CD4-positive, alpha-beta T cell (primary cell): Measurements from ENCODE around the gene ARHGEF25. TPM values are rescaled to one million over a fixed set of nuclear protein-coding genes. Genes with fewer than 3 reads are reported as not detected.
"Not testable (repeated sequence)": the region's sequence is repeated elsewhere in the genome, so short reads cannot be mapped to it uniquely, and the experiment has no call there.

Source experiments
- ATAC-seq: fragments of 200-7000 bp; cut with Tn5 transposase; one replicate; pipeline ENCODE4 v1.10.0; 2022; ENCODE audit warnings: mild to moderate bottlenecking; ENCODE audit not compliant: poor library complexity
- CTCF ChIA-PET: fragments of 350-600 bp; sonication (Branson Sonifier 250); formaldehyde crosslinking; loops from one replicate; lab custom pipeline; 2021; ENCODE audit warnings: antibody characterized with exemption, inconsistent platforms; lab: Charles Lee
- POLR2A ChIA-PET: fragments of 350-600 bp; sonication (Branson Sonifier 250); formaldehyde crosslinking; loops from one replicate; lab custom pipeline; 2021; ENCODE audit warnings: antibody characterized with exemption, inconsistent platforms; lab: Charles Lee
- DNase-seq, 14 experiments: peaks; one replicate each; pipeline ENCODE4 v3.0.0-alpha.2; 2013 to 2020; ENCODE audit warnings: mixed read lengths in 2 of 14
- H3K27ac ChIP-seq, 2 donors: one replicate each; pipeline versions ENCODE4 v1.5.1 to v1.7.0; 2013; ENCODE audit warnings: low read length in 2 of 2, low read depth in 1 of 2, mild to moderate bottlenecking in 1 of 2
- H3K27me3 ChIP-seq, 2 experiments: 1 replicate in 1 of 2; 2 replicates in 1 of 2; pipeline versions ENCODE4 v1.6.1 to v1.7.0; 2013; ENCODE audit warnings: low read length in 2 of 2, control low read depth in 1 of 2, mild to moderate bottlenecking in 1 of 2, moderate library complexity in 1 of 2; ENCODE audit not compliant: insufficient read depth in 2 of 2, control insufficient read depth in 1 of 2
- H3K36me3 ChIP-seq: one replicate; pipeline ENCODE4 v1.6.1; 2013; ENCODE audit warnings: low read length, control low read depth; ENCODE audit not compliant: insufficient read depth
- H3K4me1 ChIP-seq: one replicate; pipeline ENCODE4 v1.6.1; 2013; ENCODE audit warnings: low read length, control low read depth; ENCODE audit not compliant: insufficient read depth
- H3K4me3 ChIP-seq: one replicate; pipeline ENCODE4 v1.5.1; 2013; ENCODE audit warnings: mild to moderate bottlenecking, low read length, moderate library complexity
- H3K9me3 ChIP-seq, 2 experiments: 1 replicate in 1 of 2; 2 replicates in 1 of 2; pipeline versions ENCODE4 v1.6.1 to v1.7.0; 2013; ENCODE audit warnings: low read length in 2 of 2, mild to moderate bottlenecking in 2 of 2, control low read depth in 1 of 2, moderate library complexity in 1 of 2; ENCODE audit not compliant: control insufficient read depth in 1 of 2, insufficient read depth in 1 of 2
- H3K27ac Mint-ChIP-seq: one replicate; pipeline ENCODE4 v1.8.0; 2020; ENCODE audit warnings: mixed read lengths
- H3K27me3 Mint-ChIP-seq: one replicate; pipeline ENCODE4 v1.8.0; 2021; ENCODE audit warnings: mixed read lengths
- H3K36me3 Mint-ChIP-seq: one replicate; pipeline ENCODE4 v1.8.0; 2021; ENCODE audit warnings: low read depth, mixed read lengths
- H3K4me1 Mint-ChIP-seq: one replicate; pipeline ENCODE4 v1.8.0; 2021; ENCODE audit warnings: low read depth, mixed read lengths
- H3K4me3 Mint-ChIP-seq: one replicate; pipeline ENCODE4 v1.8.0; 2020; ENCODE audit warnings: mild to moderate bottlenecking, mixed read lengths
- H3K9me3 Mint-ChIP-seq: one replicate; pipeline ENCODE4 v1.8.0; 2020; ENCODE audit warnings: mixed read lengths
- intact Hi-C, 2 experiments: fragments of 100-400 bp; cut with DNase I in 1 of 2; cut with micrococcal nuclease in 1 of 2; formaldehyde crosslinking; loops; one replicate each; pipeline versions ENCODE4 v1.15.1 to v1.9.0; 2023 to 2025; cut with DNase I, micrococcal nuclease
- total RNA-seq, 174 experiments: library from RNA in 2 of 174; stranded (reverse) in 2 of 174; gene quantifications; one replicate each; pipeline ENCODE4 v1.2.3 and lab custom pipeline; 2021 to 2026
- TF ChIP-seq, protein P1 (sequence below): fragments of 200-600 bp; IDR thresholded peaks from one replicate; pipeline ENCODE4 v1.8.0; 2022; ENCODE audit warnings: antibody characterized with exemption, mild to moderate bottlenecking

The ARHGEF25 gene
- total RNA-seq, 2 experiments from 2014 or later, result 0.25 to 0.27 TPM

GRCh38 chr12:57655541-57656240 lies 44.5 kb downstream of the ARHGEF25 start:
- H3K4me1 Mint-ChIP-seq, result no peaks in the 10 kb centered on the region
- TF ChIP-seq, protein P1, sequence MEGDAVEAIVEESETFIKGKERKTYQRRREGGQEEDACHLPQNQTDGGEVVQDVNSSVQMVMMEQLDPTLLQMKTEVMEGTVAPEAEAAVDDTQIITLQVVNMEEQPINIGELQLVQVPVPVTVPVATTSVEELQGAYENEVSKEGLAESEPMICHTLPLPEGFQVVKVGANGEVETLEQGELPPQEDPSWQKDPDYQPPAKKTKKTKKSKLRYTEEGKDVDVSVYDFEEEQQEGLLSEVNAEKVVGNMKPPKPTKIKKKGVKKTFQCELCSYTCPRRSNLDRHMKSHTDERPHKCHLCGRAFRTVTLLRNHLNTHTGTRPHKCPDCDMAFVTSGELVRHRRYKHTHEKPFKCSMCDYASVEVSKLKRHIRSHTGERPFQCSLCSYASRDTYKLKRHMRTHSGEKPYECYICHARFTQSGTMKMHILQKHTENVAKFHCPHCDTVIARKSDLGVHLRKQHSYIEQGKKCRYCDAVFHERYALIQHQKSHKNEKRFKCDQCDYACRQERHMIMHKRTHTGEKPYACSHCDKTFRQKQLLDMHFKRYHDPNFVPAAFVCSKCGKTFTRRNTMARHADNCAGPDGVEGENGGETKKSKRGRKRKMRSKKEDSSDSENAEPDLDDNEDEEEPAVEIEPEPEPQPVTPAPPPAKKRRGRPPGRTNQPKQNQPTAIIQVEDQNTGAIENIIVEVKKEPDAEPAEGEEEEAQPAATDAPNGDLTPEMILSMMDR, result no peak
- Histone ChIP-seq H3K27ac (no peak overlapping the region), H3K27me3 (peaks cover 0 to 2% of the 10 kb centered on the region in 2 experiments), H3K9me3 (peaks cover 0 to 6% of the 10 kb centered on the region in 2 experiments), H3K4me3 (no peak overlapping the region), H3K4me1 (no peaks in the 10 kb centered on the region), H3K36me3 (no peaks in the 10 kb centered on the region)
- H3K36me3 Mint-ChIP-seq, result no peaks in the 10 kb centered on the region
- peaks cover 6% of the 10 kb centered on the region for H3K9me3 Mint-ChIP-seq
- H3K27me3 Mint-ChIP-seq, result no peaks in the 10 kb centered on the region
- H3K27ac Mint-ChIP-seq, result no peak overlapping the region
- POLR2A ChIA-PET, result no interaction called here
- CTCF ChIA-PET, result no interaction called here
- intact Hi-C loops, result no loop called here
- no peak for ATAC-seq
- no peak overlapping the region for H3K4me3 Mint-ChIP-seq
- no peak for DNase-seq

DNA sequence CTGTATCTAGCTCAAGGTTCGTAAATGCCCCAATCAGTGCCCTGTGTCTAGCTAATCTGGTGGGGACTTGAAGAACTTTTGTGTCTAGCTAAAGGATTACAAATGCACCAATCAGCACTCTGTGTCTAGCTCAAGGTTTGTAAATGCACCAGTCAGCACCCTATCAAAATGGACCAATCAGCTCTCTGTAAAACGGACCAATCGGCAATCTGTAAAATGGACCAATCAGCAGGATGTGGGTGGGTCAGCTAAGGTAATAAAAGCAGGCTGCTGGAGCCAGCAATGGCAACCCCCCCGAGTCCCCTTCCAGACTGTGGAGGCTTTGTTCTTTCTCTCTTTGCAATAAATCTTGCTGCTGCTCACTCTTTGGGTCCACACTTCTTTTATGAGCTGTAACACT lies 45.2 kb downstream of the ARHGEF25 start:
- H3K36me3 ChIP-seq, H3K4me1 Mint-ChIP-seq, CTCF ChIA-PET, ATAC-seq, H3K9me3 Mint-ChIP-seq, H3K9me3 ChIP-seq, H3K27ac Mint-ChIP-seq, H3K27me3 Mint-ChIP-seq, H3K4me3 ChIP-seq, H3K27me3 ChIP-seq, POLR2A ChIA-PET, H3K4me3 Mint-ChIP-seq, intact Hi-C loops, H3K27ac ChIP-seq, H3K36me3 Mint-ChIP-seq, DNase-seq, H3K4me1 ChIP-seq: not testable (repeated sequence)

DNA sequence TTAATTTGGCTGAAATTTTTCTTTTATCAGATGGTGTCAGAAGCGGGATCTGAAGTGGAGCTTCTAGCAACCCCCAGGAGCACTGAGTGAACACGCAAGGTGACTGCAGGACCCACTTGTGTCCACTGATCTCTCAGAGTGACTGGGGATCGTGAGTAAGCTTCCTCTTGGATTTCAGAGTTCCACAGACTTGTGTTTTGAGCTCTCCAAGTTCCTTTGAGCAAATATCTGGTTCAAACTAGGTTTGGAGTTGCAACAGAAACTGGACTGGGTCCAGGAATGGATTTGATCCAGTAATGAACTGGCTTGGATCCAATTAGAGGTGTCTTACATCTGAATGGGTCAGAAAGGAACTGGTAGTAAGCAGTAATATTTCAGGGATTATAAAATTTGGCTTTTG lies 46.5 kb downstream of the ARHGEF25 start:
- CTCF ChIA-PET, result no interaction called here
- no peak for DNase-seq

More for the DNA sequence above, 46.5 kb downstream of the ARHGEF25 start:
- no peaks in the 10 kb centered on the region for H3K4me1 Mint-ChIP-seq
- H3K4me3 ChIP-seq, result no peak overlapping the region
- ATAC-seq, result no peak
- no peaks in the 10 kb centered on the region for H3K36me3 ChIP-seq
- no peak overlapping the region for H3K27ac ChIP-seq
- no peaks in the 10 kb centered on the region for H3K4me1 ChIP-seq
- H3K27me3 Mint-ChIP-seq, result no peaks in the 10 kb centered on the region
- POLR2A ChIA-PET, result no interaction called here
- no peak overlapping the region for H3K4me3 Mint-ChIP-seq
- intact Hi-C loops, result no loop called here
- H3K27ac Mint-ChIP-seq, result no peak overlapping the region
- TF ChIP-seq, protein P1, result no peak
- H3K27me3 ChIP-seq, result peaks cover 0 to 2% of the 10 kb centered on the region in 2 experiments
- H3K9me3 Mint-ChIP-seq, result peaks cover 6% of the 10 kb centered on the region
- H3K9me3 ChIP-seq, result peaks cover 0 to 6% of the 10 kb centered on the region in 2 experiments
- H3K36me3 Mint-ChIP-seq, result no peaks in the 10 kb centered on the region
